Hippocampal formation (tissue), 2 donors: ENCODE measurements around the gene SLC10A3.

Experiments
- DNase-seq, 2 donors: peaks; one replicate each; lab custom pipeline; 2025; lab: John Stamatoyannopoulos, UW

SLC10A3 gene, protein sequence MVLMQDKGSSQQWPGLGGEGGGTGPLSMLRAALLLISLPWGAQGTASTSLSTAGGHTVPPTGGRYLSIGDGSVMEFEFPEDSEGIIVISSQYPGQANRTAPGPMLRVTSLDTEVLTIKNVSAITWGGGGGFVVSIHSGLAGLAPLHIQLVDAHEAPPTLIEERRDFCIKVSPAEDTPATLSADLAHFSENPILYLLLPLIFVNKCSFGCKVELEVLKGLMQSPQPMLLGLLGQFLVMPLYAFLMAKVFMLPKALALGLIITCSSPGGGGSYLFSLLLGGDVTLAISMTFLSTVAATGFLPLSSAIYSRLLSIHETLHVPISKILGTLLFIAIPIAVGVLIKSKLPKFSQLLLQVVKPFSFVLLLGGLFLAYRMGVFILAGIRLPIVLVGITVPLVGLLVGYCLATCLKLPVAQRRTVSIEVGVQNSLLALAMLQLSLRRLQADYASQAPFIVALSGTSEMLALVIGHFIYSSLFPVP

DNA sequence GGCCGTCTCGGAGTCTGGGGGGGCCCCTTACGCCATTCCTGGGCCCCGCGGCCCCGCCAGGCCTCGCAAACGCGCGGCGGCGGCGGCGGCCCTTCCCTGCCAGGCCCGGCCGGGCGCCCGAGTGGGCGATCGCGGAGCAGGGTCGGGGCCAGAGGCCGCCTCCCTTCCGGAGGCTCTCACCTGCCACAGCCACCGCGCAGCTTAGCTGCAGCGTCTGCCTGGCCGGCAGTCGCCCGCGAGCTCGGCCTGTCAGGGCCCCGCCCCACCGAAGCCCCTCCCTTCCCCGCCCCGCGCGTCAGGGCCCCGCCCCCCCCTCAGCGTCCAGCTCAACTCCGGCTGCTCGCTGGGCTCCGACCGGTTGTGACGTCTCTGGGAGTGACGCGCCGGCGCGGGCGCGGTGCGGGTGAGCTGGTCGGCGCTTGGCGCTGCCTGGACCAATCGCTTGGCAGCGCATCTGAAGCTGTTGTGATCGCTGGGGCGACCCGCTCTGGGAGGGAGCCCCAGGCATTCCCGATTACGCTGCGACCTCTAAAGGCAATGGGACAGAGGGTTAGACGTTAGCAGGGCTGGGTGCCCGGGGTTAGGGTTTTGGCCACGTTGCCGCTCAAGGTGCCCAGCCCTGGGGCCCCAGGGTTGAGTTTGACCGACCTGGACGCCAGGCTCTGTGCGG is at the start of gene SLC10A3:
Gene SLC10A3 (minus strand): TSS at position 216 of the 670 bp plus-strand sequence. CDS start 1,689 bp downstream, outside the sequence.
- DNase-seq: peak; percentile 86 to 91

GRCh38 chrX:154539077-154539476 is 48.6 kb upstream of the SLC10A3 start:
- DNase-seq: peak in 1 of 2 donors; percentile 8

GRCh38 chrX:154535892-154536291 is 45.5 kb upstream of the SLC10A3 start:
- DNase-seq: no peak

DNA sequence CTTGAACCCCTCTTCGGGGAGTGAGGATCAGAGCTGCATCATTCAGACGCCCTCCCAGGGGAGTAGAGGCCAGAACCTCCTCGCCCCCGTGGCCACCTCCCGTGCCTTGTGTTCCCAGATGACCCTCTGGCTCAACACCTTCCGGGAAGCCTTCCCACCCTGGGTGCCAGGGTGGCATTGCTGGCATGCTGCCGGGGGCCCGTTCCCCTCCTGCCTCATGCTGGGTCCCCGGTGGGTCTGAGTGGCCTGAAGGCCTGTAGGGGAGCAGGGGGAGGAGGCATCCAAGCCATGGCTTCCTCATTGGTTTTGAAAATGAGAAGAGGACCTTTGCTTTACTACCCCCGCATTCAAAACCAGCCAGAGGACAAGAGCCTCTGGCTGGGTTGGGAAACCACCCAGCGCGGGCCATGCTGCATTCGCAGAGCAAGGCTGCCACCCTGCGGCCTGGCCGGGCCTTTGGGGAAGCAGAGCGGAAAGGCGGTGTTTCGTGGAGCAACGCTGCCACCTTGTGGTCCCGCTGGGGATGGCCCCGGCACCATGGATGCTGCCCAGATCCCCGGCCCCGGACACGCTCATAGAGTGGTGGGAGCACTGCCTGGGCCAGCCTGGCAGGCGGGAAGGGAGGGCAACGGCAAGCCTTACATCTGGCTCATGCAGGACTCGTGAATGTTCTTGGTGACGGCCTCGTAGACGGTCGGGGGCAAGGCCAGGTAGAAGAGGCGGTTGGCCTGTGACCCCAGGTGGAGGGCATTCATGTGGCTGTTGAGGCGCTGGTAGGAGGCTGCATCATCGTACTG is 44.3 kb upstream of the SLC10A3 start:
- peak; percentile 66 to 74 for DNase-seq

DNA sequence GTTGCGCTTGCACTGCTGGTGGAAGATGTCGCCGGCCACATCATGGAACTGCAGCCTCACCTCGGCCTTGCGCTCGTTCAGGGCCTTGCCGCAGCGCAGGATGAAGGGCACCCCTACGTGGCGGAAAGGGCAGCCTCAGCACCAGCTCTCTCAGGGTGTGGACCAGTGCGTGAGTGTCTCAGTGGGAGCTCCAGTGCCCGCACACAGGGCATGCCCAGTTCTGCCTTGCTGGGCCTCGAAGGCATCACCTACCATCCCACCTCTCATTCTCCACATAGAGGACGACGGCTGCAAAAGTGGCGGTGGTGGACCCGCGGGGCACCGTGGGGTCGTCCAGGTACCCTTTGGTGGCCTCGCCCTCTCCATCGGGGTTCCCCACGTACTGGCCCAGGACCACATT is 42.3 kb upstream of the SLC10A3 start:
- DNase-seq: no peak

GRCh38 chrX:154531626-154532025 is 41.2 kb upstream of the SLC10A3 start:
- no peak for DNase-seq

DNA sequence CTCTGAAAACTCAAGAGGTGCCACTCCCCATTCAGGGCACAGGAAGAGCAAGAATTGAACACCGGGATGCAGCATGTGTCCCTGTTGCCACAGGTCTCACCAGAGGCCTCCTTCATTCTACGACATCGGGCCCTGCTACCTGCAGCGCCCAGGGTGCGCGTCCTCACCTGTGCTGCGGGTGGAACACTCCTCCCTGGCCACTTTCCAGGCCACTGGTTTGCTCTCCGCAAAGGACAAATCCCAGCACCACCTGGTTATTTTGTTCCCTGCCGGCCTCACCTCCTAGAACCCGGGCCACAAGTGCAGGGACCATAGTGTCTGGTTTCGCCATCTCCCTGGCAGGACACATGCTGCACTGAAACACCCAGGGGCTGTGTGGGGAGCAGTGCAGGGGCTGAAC is 39.9 kb upstream of the SLC10A3 start:
- no peak for DNase-seq

DNA sequence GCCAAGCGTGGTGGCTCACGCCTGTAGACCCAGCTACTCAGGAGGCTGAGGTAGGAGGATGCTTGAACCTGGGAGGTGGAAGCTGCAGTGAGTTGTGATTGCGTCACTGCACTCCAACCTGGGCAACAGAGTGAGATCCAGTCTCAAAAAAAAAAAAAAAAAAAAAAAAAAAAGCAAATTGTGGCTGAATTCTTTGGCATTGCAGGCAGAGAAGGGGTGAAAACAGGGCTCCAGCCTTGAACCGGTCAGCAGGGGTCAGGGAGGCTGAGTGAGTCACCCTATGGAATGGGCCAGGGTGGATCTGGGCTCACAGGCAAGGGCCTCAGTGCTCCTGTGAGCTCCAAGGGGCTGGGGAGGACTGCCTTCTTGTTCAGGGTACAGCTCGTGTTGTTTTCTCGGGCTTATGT is 38.8 kb upstream of the SLC10A3 start:
- no peak for DNase-seq

DNA sequence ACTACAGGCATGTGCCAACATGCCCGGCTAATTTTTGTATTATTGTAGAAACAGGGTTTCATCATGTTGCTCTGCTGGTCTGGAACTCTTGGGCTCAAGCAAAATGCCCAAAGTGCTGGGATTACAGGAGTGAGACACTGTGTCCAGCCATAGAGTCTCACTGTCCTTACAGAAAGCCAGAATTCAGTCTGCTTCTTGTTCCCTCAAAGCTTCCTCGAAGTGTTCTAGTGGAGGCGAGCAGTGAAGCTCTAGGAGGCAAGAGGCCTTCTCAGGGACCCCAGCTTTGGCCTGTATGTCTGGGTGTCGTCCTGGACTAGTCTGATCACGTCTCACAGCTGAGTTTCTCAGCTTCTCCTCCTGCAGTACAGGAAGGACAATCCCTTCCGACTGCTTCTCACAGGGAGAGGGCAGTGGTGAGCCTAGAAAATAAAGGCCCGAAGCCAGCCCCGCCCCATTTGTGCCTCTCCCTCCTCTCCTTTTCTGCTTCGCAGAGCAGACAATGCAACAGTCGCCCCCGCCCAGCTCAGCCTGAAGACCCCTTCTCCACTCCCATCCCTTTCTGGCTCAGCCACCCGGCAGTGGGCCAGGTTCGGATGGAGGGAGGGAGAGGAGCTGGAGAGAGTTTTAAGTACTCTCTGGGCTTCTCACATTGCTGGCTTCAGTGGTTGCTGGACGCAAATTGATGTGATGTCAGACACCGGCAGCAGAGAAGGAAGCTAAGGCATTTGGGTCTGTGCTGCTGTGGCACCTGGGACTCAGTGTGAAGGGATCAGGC is 36.7 kb upstream of the SLC10A3 start:
- peak; percentile 65 to 67 for DNase-seq

GRCh38 chrX:154525606-154526490 is 35.4 kb upstream of the SLC10A3 start:
- DNase-seq: no peak

- DNase-seq: no peak
Observed at GRCh38 chrX:154519389-154519788, 29.0 kb upstream of the SLC10A3 start.

- DNase-seq: peak in 1 of 2 donors; percentile 9
Observed at GRCh38 chrX:154517101-154517781, 26.8 kb upstream of the SLC10A3 start.

DNA sequence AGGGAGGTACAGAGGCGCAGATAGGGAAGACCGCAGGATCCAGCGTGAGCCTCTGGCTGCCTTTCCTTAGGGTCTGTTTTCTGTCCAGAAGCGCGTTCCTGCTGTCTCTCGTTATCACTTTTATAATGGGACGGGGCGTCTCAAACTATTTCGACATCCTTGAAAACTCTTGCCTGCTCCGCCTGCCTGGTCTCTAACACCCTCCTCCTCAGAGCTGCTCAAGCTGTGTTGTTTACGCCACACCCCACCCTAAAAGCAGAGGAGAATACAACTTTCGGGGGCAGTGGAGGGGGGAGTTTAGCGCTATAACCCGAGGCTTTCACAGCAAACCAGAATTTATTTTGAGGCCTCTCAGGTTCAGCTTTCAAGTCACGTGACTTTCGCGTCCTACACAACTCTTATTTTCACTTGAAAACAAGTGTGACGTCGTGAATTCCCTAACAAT is 26.2 kb upstream of the SLC10A3 start:
- DNase-seq: peak in 1 of 2 donors; percentile 33

- peak; percentile 75 to 90 for DNase-seq
Observed at GRCh38 chrX:154515966-154516655, 25.7 kb upstream of the SLC10A3 start, which contains the start of gene FAM3A. Gene FAM3A (minus strand): TSS chrX:154516232. CDS start chrX:154515772, 460 bp downstream.

GRCh38 chrX:154515090-154515965 is 24.9 kb upstream of the SLC10A3 start:
- no peak for DNase-seq

- no peak for DNase-seq
Observed at GRCh38 chrX:154513716-154514115, 23.3 kb upstream of the SLC10A3 start.

DNA sequence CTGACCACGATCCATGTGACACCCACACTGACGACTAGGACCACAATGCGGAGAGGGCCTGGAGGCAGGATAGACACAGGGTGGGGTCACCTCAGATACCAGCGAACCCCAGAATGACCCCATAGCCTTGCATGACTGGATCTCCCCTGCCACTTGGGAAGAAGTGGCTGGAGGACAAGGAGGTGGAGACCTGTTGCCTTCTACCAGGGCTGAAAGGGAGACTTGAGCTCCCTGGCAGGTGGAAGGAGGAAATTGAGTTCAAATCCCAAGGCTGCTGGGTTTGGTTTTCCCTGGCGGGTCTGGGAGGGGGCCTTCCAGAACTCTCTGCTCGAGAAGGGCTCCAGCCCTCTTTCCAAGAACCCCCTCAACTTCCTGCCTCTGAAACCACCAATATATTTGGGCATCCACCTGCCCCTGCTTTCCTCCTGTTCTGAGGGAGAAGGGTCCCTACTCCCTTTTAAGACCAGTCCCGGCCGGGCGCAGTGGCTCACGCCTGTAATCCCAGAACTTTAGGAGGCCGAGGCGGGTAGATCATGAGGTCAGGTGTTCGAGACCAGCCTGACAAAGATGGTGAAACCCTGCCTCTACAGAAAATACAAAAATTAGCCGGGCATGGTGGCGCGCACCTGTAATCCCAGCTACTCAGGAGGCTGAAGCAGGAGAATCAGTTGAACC is 22.6 kb upstream of the SLC10A3 start:
- no peak for DNase-seq
